Esophagus squamous epithelium (tissue), 5 donors: ENCODE data around the gene CACNA1I. TPM values are rescaled to one million over a fixed set of nuclear protein-coding genes. Genes with fewer than 3 reads are reported as not detected.

Experiments used
- DNase-seq: peaks from one replicate; lab custom pipeline; 2025; lab: John Stamatoyannopoulos, UW
- H3K27ac ChIP-seq, 4 donors: fragments of 200-600 bp; sonication (generic); one replicate each; pipeline ENCODE4 v1.5.1; 2016 to 2019; ENCODE audit warnings: mild to moderate bottlenecking in 1 of 4
- H3K27me3 ChIP-seq, 4 donors: fragments of 200-600 bp; sonication (generic); 1 replicate in 3 of 4; 2 replicates in 1 of 4; pipeline versions ENCODE4 v1.5.1 to v1.6.0; 2017 to 2021; ENCODE audit warnings: antibody characterized with exemption in 1 of 4
- H3K36me3 ChIP-seq, 3 donors: fragments of 200-600 bp; sonication (generic); one replicate each; pipeline ENCODE4 v1.5.1; 2016 to 2019
- H3K4me1 ChIP-seq, 3 donors: fragments of 200-600 bp; sonication (generic); one replicate each; pipeline ENCODE4 v1.5.1; 2017 to 2019
- H3K4me3 ChIP-seq, 4 donors: fragments of 200-600 bp; sonication (generic); 1 replicate in 3 of 4; 2 replicates in 1 of 4; pipeline ENCODE4 v1.5.1; 2016 to 2019; ENCODE audit warnings: mild to moderate bottlenecking in 2 of 4, moderate library complexity in 1 of 4
- H3K9me3 ChIP-seq, 3 donors: fragments of 200-600 bp; sonication (generic); one replicate each; pipeline ENCODE4 v1.5.1; 2016 to 2019
- POLR2A ChIP-seq, 4 donors: fragments of 450-650 bp; IDR thresholded peaks; one replicate each; pipeline ENCODE4 v1.6.1; 2017; ENCODE audit warnings: antibody characterized with exemption in 4 of 4, mild to moderate bottlenecking in 4 of 4, moderate library complexity in 3 of 4
- WGBS, 2 donors: methylation state at CpG; one replicate each; pipeline ENCODE4 v1.1.5; 2018; 5-methylcytosine and 5-hydroxymethylcytosine counted together
- intact Hi-C: fragments of 100-400 bp; cut with DNase I; formaldehyde crosslinking; loops from one replicate; pipeline ENCODE4 v1.15.0; 2022
- total RNA-seq, 4 donors: library from RNA; depleted of rRNA; stranded (reverse); fragments of >200 nt; gene quantifications; one replicate each; pipeline ENCODE4 v1.1.0, GENCODE V29; 2016
- TF ChIP-seq, protein P1 (sequence below), 6 experiments: fragments of 450-650 bp in 4 of 6; fragments of 200-600 bp in 2 of 6; sonication (generic) in 2 of 6; IDR thresholded peaks; one replicate each; pipeline ENCODE4 v1.5.1; 2016 to 2019; ENCODE audit warnings: antibody characterized with exemption in 6 of 6, mild to moderate bottlenecking in 4 of 6, moderate library complexity in 4 of 6
- donor health status: DM: yes; HTN: yes; CAD: no.

The CACNA1I gene
- total RNA-seq, 4 donors from 2014 or later = 0.12 to 0.38 (median 0.20) TPM

DNA sequence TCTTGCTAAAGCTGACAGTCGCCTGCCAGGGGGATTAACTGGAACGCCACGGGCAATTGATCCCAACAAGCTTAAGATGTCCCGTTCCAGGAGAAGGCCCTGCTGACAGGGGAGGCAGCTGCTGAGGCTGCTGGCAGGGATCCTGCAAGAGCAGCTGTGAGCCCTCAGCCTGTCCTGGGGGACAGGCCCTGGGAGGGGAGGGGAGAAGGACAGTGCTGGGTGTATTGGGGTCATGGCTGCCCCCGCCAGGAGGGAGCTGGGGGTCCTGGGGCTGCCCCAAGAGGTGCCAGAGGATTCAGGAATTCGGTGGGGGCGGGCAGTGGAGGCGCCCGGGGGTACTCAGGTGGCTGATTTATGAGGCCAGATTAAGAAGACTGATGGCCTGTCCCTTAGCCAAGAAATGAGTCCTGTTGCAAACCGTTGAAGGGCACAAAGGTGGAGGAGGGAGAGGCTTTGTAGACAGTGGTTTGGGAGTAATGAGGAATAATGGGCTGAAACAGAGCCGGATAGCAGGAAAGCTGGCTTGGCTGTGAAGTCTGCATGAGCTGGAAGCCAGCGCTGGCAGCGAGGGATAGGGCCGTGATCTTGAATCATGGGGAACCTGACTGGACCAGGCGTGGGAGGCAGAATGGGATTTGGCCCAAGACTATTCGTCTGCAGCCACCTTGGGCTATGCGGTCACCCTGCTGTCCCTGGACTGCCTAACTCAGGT lies 133.5 kb downstream of the CACNA1I start:
- Histone ChIP-seq H3K4me3 (peak overlapping the region in 1 of 4 donors; percentile 15), H3K27ac (no peak overlapping the region), H3K27me3 (peaks cover 0 to 77% (median 0%) of the 10 kb centered on the region in 4 donors), H3K36me3 (no peaks in the 10 kb centered on the region), H3K9me3 (no peaks in the 10 kb centered on the region), H3K4me1 (peaks cover 13 to 43% (median 14%) of the 10 kb centered on the region in 3 donors)
- intact Hi-C loops = no loop called here
- TF ChIP-seq POLR2A (IDR thresholded peaks at IDR 0.05) = no peak
- TF ChIP-seq, protein P1, sequence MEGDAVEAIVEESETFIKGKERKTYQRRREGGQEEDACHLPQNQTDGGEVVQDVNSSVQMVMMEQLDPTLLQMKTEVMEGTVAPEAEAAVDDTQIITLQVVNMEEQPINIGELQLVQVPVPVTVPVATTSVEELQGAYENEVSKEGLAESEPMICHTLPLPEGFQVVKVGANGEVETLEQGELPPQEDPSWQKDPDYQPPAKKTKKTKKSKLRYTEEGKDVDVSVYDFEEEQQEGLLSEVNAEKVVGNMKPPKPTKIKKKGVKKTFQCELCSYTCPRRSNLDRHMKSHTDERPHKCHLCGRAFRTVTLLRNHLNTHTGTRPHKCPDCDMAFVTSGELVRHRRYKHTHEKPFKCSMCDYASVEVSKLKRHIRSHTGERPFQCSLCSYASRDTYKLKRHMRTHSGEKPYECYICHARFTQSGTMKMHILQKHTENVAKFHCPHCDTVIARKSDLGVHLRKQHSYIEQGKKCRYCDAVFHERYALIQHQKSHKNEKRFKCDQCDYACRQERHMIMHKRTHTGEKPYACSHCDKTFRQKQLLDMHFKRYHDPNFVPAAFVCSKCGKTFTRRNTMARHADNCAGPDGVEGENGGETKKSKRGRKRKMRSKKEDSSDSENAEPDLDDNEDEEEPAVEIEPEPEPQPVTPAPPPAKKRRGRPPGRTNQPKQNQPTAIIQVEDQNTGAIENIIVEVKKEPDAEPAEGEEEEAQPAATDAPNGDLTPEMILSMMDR (IDR thresholded peaks at IDR 0.05) = no peak
- DNase-seq = no peak
- 17 to 31% methylated on average over 12 to 13 of the region's 17 CpGs for WGBS, 2 donors

DNA sequence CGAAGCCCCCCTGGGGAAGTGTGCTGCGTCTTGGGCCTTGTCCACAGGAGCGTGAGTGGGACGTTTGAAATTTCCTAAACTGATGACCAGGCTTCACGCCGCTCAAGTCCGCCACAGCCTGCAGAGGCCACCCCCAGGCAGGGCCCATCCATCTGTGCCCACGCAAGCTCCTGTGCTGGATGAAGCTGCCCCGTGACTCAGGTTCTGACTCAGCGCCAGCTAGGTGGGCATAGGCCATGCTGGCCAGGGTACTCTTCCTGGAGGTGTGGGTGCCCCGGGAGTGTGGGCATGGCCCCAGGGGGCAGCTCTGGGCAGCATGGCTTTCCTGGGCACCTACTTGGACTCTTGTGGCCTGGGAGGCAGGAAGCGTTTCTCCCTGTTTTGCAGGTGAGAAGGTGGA lies 134.8 kb downstream of the CACNA1I start:
- Histone ChIP-seq H3K4me1 (peaks cover 13 to 43% (median 14%) of the 10 kb centered on the region in 3 donors), H3K4me3 (no peak overlapping the region), H3K27me3 (peaks cover 0 to 76% (median 0%) of the 10 kb centered on the region in 4 donors), H3K9me3 (no peaks in the 10 kb centered on the region), H3K36me3 (no peaks in the 10 kb centered on the region), H3K27ac (no peak overlapping the region)
- intact Hi-C loops = no loop called here
- 78% methylated on average over 11 of the region's 12 CpGs; no CpG with 5 or more reads in 1 of the 2 donors for WGBS, 2 donors
- no peak for DNase-seq
- TF ChIP-seq, protein P1 (IDR thresholded peaks at IDR 0.05) = no peak
- TF ChIP-seq POLR2A (IDR thresholded peaks at IDR 0.05) = no peak

- intact Hi-C loops = no loop called here
- Histone ChIP-seq H3K36me3 (no peaks in the 10 kb centered on the region), H3K4me3 (no peak overlapping the region), H3K27ac (no peak overlapping the region), H3K4me1 (peaks cover 13 to 43% (median 14%) of the 10 kb centered on the region in 3 donors), H3K9me3 (no peaks in the 10 kb centered on the region), H3K27me3 (peaks cover 0 to 76% (median 0%) of the 10 kb centered on the region in 4 donors)
- DNase-seq = no peak
- 50 to 65% methylated on average over 15 to 22 of the region's 27 CpGs for WGBS, 2 donors
- TF ChIP-seq POLR2A (IDR thresholded peaks at IDR 0.05) = no peak
- TF ChIP-seq, protein P1 (IDR thresholded peaks at IDR 0.05) = no peak
Observed at GRCh38 chr22:39706376-39707140, 136.0 kb downstream of the CACNA1I start.

DNA sequence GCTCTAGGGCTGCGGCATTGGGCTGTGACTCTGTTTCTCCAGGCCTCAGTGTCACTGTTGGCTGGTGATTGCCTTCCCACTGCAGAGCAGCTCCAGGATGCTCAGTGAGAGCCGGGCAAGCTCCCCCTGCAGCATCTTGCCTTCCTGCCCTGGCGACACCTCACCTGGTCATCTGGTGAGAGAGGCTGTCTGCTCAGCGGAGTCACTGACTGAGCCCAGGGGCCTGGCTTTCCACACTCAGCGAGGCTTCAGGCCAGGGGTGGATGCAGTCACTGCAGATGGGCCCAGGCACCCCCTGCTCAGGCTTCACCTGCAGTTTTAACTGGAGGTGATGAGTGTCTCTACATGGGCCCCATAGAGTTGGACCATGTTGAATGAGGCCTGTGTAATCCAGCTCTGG lies 136.8 kb downstream of the CACNA1I start:
- Histone ChIP-seq H3K4me3 (no peak overlapping the region), H3K9me3 (no peaks in the 10 kb centered on the region), H3K27me3 (peaks cover 0 to 77% (median 0%) of the 10 kb centered on the region in 4 donors), H3K27ac (no peak overlapping the region), H3K4me1 (peaks cover 13 to 43% (median 14%) of the 10 kb centered on the region in 3 donors), H3K36me3 (no peaks in the 10 kb centered on the region)
- intact Hi-C loops = no loop called here
- no peak for DNase-seq
- TF ChIP-seq, protein P1 (IDR thresholded peaks at IDR 0.05) = no peak
- no peak for TF ChIP-seq POLR2A (IDR thresholded peaks at IDR 0.05)
- WGBS, 2 donors = 100% methylated on average over 2 of the region's 5 CpGs; no CpG with 5 or more reads in 1 of the 2 donors

DNA sequence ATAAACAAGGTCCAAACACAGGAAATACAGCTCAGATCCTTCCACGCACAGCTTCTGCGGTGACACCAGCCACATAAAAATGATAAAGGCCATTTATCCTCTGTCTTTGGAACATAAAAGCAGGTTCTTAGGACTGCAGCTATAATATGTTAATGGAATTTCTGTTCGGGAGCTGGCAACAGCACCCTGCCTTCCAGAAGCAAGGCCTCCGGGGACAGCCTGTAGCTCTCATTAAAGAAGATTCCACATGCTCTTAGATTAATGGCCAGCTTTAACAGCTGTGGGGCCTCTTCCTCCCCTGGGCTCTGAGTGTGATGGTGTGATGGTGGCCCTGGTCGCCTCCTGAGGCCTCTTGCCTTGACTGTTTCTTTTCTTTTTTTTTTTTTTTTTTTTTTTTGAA lies 137.3 kb downstream of the CACNA1I start:
- no peaks in the 10 kb centered on the region for H3K36me3 ChIP-seq
- H3K27me3 ChIP-seq = peaks cover 0 to 79% (median 0%) of the 10 kb centered on the region in 4 donors
- no peak for DNase-seq
- WGBS, 2 donors = 79% methylated on average over 4 to 5 of the region's 5 CpGs
- intact Hi-C loops = no loop called here
- H3K9me3 ChIP-seq = no peaks in the 10 kb centered on the region
- H3K4me3 ChIP-seq = no peak overlapping the region
- TF ChIP-seq, protein P1 (IDR thresholded peaks at IDR 0.05) = no peak
- TF ChIP-seq POLR2A (IDR thresholded peaks at IDR 0.05) = no peak
- no peak overlapping the region for H3K27ac ChIP-seq
- peaks cover 13 to 42% (median 14%) of the 10 kb centered on the region in 3 donors for H3K4me1 ChIP-seq
